SU-DHL-6 (cell line): ENCODE data around the gene GALNT17.

Experiments used
- H2AFZ ChIP-seq: fragments of 200-600 bp; sonication (generic); 2 replicates; pipeline ENCODE4 v1.6.1; 2014; ENCODE audit warnings: low read depth, mild to moderate bottlenecking, moderate library complexity, mixed read lengths, antibody characterized with exemption, low read length; ENCODE audit not compliant: severe bottlenecking
- H3F3A ChIP-seq: fragments of 200-600 bp; shearing (Covaris generic); 2 replicates; pipeline ENCODE4 v1.6.0; 2016; ENCODE audit warnings: antibody characterized with exemption, mild to moderate bottlenecking; ENCODE audit not compliant: insufficient read depth
- H3K27ac ChIP-seq: fragments of 200-600 bp; sonication (generic); 2 replicates; pipeline ENCODE4 v1.5.1; 2016; ENCODE audit warnings: low read depth, mild to moderate bottlenecking, low read length, moderate library complexity, mixed read lengths
- H3K27me3 ChIP-seq: fragments of 200-600 bp; sonication (generic), shearing (Covaris generic); 2 replicates; pipeline ENCODE4 v1.6.0; 2014; ENCODE audit warnings: mild to moderate bottlenecking, low read length
- H3K36me3 ChIP-seq: fragments of 200-600 bp; sonication (generic); 2 replicates; pipeline ENCODE4 v1.6.1; 2014; ENCODE audit warnings: mild to moderate bottlenecking, low read length, mixed read lengths
- H3K4me2 ChIP-seq: fragments of 300-600, 200-600 bp; shearing (Covaris generic), sonication (generic); 2 replicates; pipeline ENCODE4 v1.6.0; 2014; ENCODE audit warnings: low read length, low read depth, mild to moderate bottlenecking; ENCODE audit not compliant: poor library complexity, severe bottlenecking
- H3K4me3 ChIP-seq: fragments of 200-600 bp; sonication (generic); 2 replicates; pipeline ENCODE4 v1.5.1; 2014; ENCODE audit warnings: antibody characterized with exemption, low read length, mild to moderate bottlenecking, mixed read lengths; ENCODE audit not compliant: insufficient read depth, poor library complexity, severe bottlenecking
- H3K79me2 ChIP-seq: fragments of 200-600 bp; sonication (generic); 2 replicates; pipeline ENCODE4 v1.6.1; 2014; ENCODE audit warnings: mild to moderate bottlenecking, low read length, moderate library complexity; ENCODE audit not compliant: insufficient read depth
- H3K9ac ChIP-seq: fragments of 200-600 bp; sonication (generic); 2 replicates; pipeline ENCODE4 v1.7.0; 2014; ENCODE audit warnings: mild to moderate bottlenecking, low read length
- H3K9me2 ChIP-seq: fragments of 200-600 bp; sonication (generic); replicated peaks from 2 replicates; pipeline ENCODE4 v1.6.1; 2014; ENCODE audit warnings: low read length; ENCODE audit not compliant: insufficient read depth
- H3K9me3 ChIP-seq: fragments of 200-600 bp; sonication (generic); 2 replicates; pipeline ENCODE4 v1.6.1; 2014; ENCODE audit warnings: low read length, mixed read lengths; ENCODE audit not compliant: insufficient read depth
- H4K20me1 ChIP-seq: fragments of 200-600 bp; sonication (generic); 2 replicates; pipeline ENCODE4 v1.6.1; 2014; ENCODE audit warnings: low read depth, mild to moderate bottlenecking, antibody characterized with exemption, low read length, moderate library complexity, mixed read lengths
- EZH2phosphoT487 ChIP-seq: fragments of 200-600 bp; sonication (generic), shearing (Covaris generic); conservative IDR thresholded peaks from 2 replicates; pipeline ENCODE4 v1.6.1; 2018; ENCODE audit warnings: mild to moderate bottlenecking, antibody characterized with exemption, low read length, moderate library complexity, mixed read lengths
- TF ChIP-seq, protein P1 (sequence below): fragments of 200-600 bp; sonication (generic); IDR thresholded peaks from one replicate; pipeline ENCODE4 v1.5.1; 2017; ENCODE audit warnings: antibody characterized with exemption, mild to moderate bottlenecking, low read length, moderate library complexity; ENCODE audit not compliant: insufficient read depth, poor library complexity, severe bottlenecking

GALNT17 gene

DNA sequence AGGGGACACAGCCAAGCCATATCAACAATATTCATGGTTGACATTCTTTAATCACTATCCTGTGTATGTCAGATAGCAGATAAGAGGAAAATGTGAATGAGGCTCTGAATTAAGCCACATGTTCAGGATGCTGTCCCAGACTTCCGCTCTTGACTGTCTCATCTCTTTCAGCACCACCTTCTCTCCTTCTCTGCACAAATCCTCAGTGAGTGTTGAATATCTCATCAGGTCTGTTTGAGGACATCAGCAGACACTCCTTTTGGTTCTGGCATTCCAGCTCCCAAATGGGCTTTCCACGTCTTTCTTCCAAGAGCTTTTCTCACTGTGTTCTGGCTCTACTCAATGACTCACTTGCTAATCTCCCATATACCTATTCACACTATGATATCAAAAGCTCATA, 321.7 kb downstream of the GALNT17 start:
- H3K9me3 ChIP-seq = no peaks in the 10 kb centered on the region
- H3F3A ChIP-seq = no peaks in the 10 kb centered on the region
- H3K4me2 ChIP-seq = no peak overlapping the region
- no peak overlapping the region for H3K4me3 ChIP-seq
- no peak overlapping the region for H2AFZ ChIP-seq
- no peaks in the 10 kb centered on the region for H3K36me3 ChIP-seq
- TF ChIP-seq, protein P1, sequence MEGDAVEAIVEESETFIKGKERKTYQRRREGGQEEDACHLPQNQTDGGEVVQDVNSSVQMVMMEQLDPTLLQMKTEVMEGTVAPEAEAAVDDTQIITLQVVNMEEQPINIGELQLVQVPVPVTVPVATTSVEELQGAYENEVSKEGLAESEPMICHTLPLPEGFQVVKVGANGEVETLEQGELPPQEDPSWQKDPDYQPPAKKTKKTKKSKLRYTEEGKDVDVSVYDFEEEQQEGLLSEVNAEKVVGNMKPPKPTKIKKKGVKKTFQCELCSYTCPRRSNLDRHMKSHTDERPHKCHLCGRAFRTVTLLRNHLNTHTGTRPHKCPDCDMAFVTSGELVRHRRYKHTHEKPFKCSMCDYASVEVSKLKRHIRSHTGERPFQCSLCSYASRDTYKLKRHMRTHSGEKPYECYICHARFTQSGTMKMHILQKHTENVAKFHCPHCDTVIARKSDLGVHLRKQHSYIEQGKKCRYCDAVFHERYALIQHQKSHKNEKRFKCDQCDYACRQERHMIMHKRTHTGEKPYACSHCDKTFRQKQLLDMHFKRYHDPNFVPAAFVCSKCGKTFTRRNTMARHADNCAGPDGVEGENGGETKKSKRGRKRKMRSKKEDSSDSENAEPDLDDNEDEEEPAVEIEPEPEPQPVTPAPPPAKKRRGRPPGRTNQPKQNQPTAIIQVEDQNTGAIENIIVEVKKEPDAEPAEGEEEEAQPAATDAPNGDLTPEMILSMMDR = no peak
- TF ChIP-seq EZH2phosphoT487 = no peak
- no peak overlapping the region for H3K27ac ChIP-seq
- H3K79me2 ChIP-seq = no peaks in the 10 kb centered on the region
- no peaks in the 10 kb centered on the region for H3K27me3 ChIP-seq
- no peaks in the 10 kb centered on the region for H3K9me2 ChIP-seq
- H3K9ac ChIP-seq = no peak overlapping the region
- no peaks in the 10 kb centered on the region for H4K20me1 ChIP-seq

DNA sequence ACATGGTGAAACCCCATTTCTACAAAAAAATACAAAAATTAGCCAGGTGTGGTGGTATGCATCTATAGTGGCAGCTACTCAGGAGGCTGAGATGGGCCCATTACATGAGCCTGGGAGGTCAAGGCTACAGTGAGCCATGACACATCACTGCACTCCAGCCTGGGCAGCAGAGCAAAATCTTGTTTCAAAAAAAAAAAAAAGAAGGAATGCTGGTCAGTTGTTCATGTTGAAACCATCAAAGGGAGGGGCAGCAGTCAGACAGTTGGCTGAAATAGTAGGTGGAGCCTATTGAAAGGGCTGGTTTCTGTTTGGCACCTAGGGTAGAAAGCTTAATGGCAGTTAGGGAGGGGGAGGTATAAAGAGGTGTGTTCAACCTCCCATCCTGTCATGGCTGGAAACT, 323.0 kb downstream of the GALNT17 start:
- TF ChIP-seq EZH2phosphoT487 = no peak
- TF ChIP-seq, protein P1 = no peak
- H3F3A ChIP-seq = no peaks in the 10 kb centered on the region

DNA sequence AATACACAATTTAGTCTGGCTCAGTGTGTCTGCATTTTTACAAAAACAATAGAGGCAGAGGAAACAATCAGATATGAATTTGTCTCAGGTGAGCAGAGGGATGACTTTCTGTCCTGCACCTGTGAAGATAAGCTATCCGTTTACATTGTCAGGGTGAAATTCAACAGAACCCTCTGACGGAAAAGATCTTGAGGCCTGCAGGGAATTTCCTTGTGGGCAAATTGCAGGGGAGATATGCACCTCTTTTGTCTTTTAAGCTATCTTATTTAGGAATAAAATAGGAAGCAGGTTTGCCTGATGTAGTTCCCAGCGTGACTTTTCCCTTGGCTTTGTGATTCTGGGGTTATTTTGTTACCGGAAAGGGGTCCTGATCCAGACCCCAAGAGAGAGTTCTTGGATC, 325.1 kb downstream of the GALNT17 start:
- Histone ChIP-seq H3K79me2 (no peaks in the 10 kb centered on the region), H3K27ac (no peak overlapping the region), H4K20me1 (no peaks in the 10 kb centered on the region), H3K27me3 (no peaks in the 10 kb centered on the region), H3K9me2 (no peaks in the 10 kb centered on the region), H3K36me3 (no peaks in the 10 kb centered on the region), H2AFZ (no peak overlapping the region), H3K4me3 (no peak overlapping the region), H3F3A (no peaks in the 10 kb centered on the region), H3K9me3 (no peaks in the 10 kb centered on the region), H3K9ac (no peak overlapping the region), H3K4me2 (no peak overlapping the region)
- TF ChIP-seq EZH2phosphoT487 = no peak
- TF ChIP-seq, protein P1 = no peak

More for the DNA sequence above, 323.0 kb downstream of the GALNT17 start:
- Histone ChIP-seq H2AFZ (no peak overlapping the region), H3K27me3 (no peaks in the 10 kb centered on the region), H3K9ac (no peak overlapping the region), H3K36me3 (no peaks in the 10 kb centered on the region), H3K4me2 (no peak overlapping the region), H3K9me3 (no peaks in the 10 kb centered on the region), H3K9me2 (no peaks in the 10 kb centered on the region), H3K79me2 (no peaks in the 10 kb centered on the region), H4K20me1 (no peaks in the 10 kb centered on the region), H3K4me3 (no peak overlapping the region), H3K27ac (no peak overlapping the region)
